K562 (cell line): ENCODE measurements around the gene POLR2C. TPM values are rescaled to one million over a fixed set of nuclear protein-coding genes. Genes with fewer than 3 reads are reported as not detected.

Experiments used
- BRD9 ChIP-seq: fragments of 450-650 bp; IDR thresholded peaks from 2 replicates; pipeline ENCODE4 v1.6.1; 2018; ENCODE audit warnings: low read depth; ENCODE audit not compliant: partially characterized antibody
- E2F3 ChIP-seq: fragments of 250-450 bp; sonication (Bioruptor Pico); IDR thresholded peaks from 2 replicates; pipeline ENCODE4 v1.4.0; 2020; ENCODE audit warnings: mild to moderate bottlenecking
- GABPB1 ChIP-seq: sonication (generic); formaldehyde crosslinking; IDR thresholded peaks from 2 replicates; pipeline ENCODE4 v1.8.0; 2022; ENCODE audit warnings: mild to moderate bottlenecking, missing genetic modification reagents
- GATAD2B ChIP-seq: fragments of 450-650 bp; IDR thresholded peaks from 2 replicates; pipeline ENCODE4 v1.6.1; 2017; ENCODE audit warnings: mild to moderate bottlenecking, borderline replicate concordance
- HNRNPUL1 ChIP-seq: fragments of 200-400 bp; formaldehyde crosslinking; IDR thresholded peaks from 2 replicates; pipeline ENCODE4 v1.6.1; 2017; ENCODE audit warnings: low read length
- ILK ChIP-seq: fragments of 450-650 bp; IDR thresholded peaks from 2 replicates; pipeline ENCODE4 v1.6.1; 2016; ENCODE audit warnings: missing genetic modification characterization, low read depth, mild to moderate bottlenecking, missing compliant biosample characterization, moderate library complexity, borderline replicate concordance
- KLF6 ChIP-seq: fragments of 250-450 bp; sonication (Bioruptor Pico); IDR thresholded peaks from 2 replicates; pipeline ENCODE4 v1.4.0; 2020; ENCODE audit warnings: mild to moderate bottlenecking, moderate library complexity, borderline replicate concordance
- MEIS2 ChIP-seq: fragments of 450-650 bp; IDR thresholded peaks from 2 replicates; pipeline ENCODE4 v1.6.1; 2014; ENCODE audit warnings: mild to moderate bottlenecking; ENCODE audit not compliant: partially characterized antibody
- PHB ChIP-seq: fragments of 250-450 bp; sonication (Bioruptor Pico); IDR thresholded peaks from 2 replicates; pipeline ENCODE4 v1.5.0; 2021
- RCOR1 ChIP-seq, 2 experiments: IDR thresholded peaks; 2 replicates each; pipeline ENCODE4 v1.6.1; 2012; ENCODE audit warnings: low read depth in 2 of 2, low read length in 2 of 2, borderline replicate concordance in 1 of 2, improper control_type of control experiment in 1 of 2
- SIRT6 ChIP-seq: IDR thresholded peaks from one replicate; pipeline ENCODE4 v1.6.1; 2012; ENCODE audit warnings: low read depth, mild to moderate bottlenecking, control low read depth, inconsistent platforms, low read length, moderate library complexity
- SMARCE1 ChIP-seq: fragments of 450-650 bp; IDR thresholded peaks from 2 replicates; pipeline ENCODE4 v1.7.1; 2016; ENCODE audit warnings: mild to moderate bottlenecking
- SUPT5H ChIP-seq: fragments of 450-650 bp; IDR thresholded peaks from 2 replicates; pipeline ENCODE4 v1.6.1; 2016
- TEAD4 ChIP-seq, 2 experiments: sonication (generic) in 1 of 2; formaldehyde crosslinking in 1 of 2; IDR thresholded peaks; 2 replicates each; pipeline versions ENCODE4 v1.6.1 to v1.8.0; 2012 to 2022; ENCODE audit warnings: borderline replicate concordance in 1 of 2, inconsistent platforms in 1 of 2, low read length in 1 of 2, mild to moderate bottlenecking in 1 of 2, missing genetic modification reagents in 1 of 2
- ZC3H11A ChIP-seq: IDR thresholded peaks from 2 replicates; pipeline ENCODE4 v1.6.1; 2012; ENCODE audit warnings: low read depth, low read length, improper control_type of control experiment
- ZNF12 ChIP-seq: sonication (generic); formaldehyde crosslinking; IDR thresholded peaks from 2 replicates; pipeline ENCODE4 v1.4.0; 2020; ENCODE audit warnings: mild to moderate bottlenecking, missing genetic modification reagents
- ZNF384 ChIP-seq: IDR thresholded peaks from 2 replicates; pipeline ENCODE4 v1.6.1; 2012; ENCODE audit warnings: low read depth, low read length, improper control_type of control experiment
- polyA plus RNA-seq, 8 experiments: library from polyadenylated mRNA; depleted of rRNA in 4 of 8; stranded (reverse) in 5 of 8; unstranded in 3 of 8; fragments of >200 nt; fragmentation: Nextera tagmentation in 2 of 8; fragmentation: Illumina TruSeq in 1 of 8; extraction: Ambion mirVana in 2 of 8; extraction: Trizol in 1 of 8; gene quantifications; 2 replicates each; pipeline versions ENCODE4 v1.2.1 to v1.2.3, GENCODE V29; 2011 to 2014; ENCODE audit warnings: inconsistent platforms in 1 of 8, missing spikeins in 1 of 8
- total RNA-seq, 7 experiments: library from RNA; depleted of rRNA in 6 of 7; stranded (reverse); fragments of >200 nt in 6 of 7; fragmentation: Illumina TruSeq in 2 of 7; extraction: Trizol in 2 of 7; gene quantifications; 2 replicates each; pipeline versions ENCODE4 v1.2.1 to v1.2.3, GENCODE V29; 2011 to 2021; ENCODE audit warnings: low replicate concordance in 1 of 7
- TF ChIP-seq, protein P1 (sequence below): fragments of 250-450 bp; sonication (Bioruptor Pico); IDR thresholded peaks from 2 replicates; pipeline ENCODE4 v1.5.0; 2021; ENCODE audit warnings: mild to moderate bottlenecking, moderate library complexity
- TF ChIP-seq, protein P2 (sequence below): fragments of 450-650 bp; IDR thresholded peaks from 2 replicates; pipeline ENCODE4 v1.7.1; 2018; ENCODE audit warnings: mild to moderate bottlenecking, low read depth; ENCODE audit not compliant: partially characterized antibody
- TF ChIP-seq, protein P3 (sequence below): sonication (generic); formaldehyde crosslinking; IDR thresholded peaks from 2 replicates; pipeline ENCODE4 v1.8.1; 2023; ENCODE audit warnings: mild to moderate bottlenecking, missing genetic modification reagents

POLR2C gene
- total and polyA plus RNA-seq, 9 of the 15 experiments (the other 6 are each of a cell fraction or from before 2014, with no cell fraction given) = 70.3 to 163 (median 92.3) TPM

DNA sequence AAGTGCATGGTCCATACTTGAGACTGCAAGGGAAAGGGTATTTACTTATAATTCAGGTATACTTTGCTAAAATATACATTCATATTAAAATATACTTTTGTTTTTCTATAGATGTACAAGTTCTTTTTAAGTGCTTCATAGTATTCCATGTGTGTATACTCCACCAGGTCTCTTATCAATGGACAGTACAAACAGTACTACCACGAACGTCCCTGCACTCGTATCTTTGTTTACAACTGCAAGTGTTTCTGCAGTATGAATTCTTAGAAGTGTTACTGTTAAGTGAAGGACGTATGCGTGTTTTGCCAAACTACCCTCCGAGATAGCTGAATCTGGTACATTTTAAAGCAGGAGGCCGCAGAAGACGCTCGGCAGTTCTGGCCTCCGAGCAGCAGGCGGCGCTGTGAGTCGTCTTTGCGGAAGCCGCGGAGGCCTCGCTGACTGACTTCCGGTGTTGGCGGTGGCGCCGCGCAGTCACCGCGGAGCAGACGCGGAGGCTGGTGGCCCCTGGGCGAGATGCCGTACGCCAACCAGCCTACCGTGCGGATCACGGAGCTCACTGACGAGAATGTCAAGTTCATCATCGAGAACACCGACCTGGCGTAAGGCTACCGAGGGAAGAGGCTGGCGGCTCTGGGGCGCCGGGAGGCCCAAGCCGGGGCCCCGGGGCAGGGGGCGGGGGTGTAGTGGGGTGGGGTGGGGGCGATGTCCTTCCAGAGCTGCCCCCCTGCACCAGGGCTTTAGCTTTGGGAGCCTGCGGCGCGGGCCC, at the start of gene POLR2C (continued):
- TF ChIP-seq, protein P1, sequence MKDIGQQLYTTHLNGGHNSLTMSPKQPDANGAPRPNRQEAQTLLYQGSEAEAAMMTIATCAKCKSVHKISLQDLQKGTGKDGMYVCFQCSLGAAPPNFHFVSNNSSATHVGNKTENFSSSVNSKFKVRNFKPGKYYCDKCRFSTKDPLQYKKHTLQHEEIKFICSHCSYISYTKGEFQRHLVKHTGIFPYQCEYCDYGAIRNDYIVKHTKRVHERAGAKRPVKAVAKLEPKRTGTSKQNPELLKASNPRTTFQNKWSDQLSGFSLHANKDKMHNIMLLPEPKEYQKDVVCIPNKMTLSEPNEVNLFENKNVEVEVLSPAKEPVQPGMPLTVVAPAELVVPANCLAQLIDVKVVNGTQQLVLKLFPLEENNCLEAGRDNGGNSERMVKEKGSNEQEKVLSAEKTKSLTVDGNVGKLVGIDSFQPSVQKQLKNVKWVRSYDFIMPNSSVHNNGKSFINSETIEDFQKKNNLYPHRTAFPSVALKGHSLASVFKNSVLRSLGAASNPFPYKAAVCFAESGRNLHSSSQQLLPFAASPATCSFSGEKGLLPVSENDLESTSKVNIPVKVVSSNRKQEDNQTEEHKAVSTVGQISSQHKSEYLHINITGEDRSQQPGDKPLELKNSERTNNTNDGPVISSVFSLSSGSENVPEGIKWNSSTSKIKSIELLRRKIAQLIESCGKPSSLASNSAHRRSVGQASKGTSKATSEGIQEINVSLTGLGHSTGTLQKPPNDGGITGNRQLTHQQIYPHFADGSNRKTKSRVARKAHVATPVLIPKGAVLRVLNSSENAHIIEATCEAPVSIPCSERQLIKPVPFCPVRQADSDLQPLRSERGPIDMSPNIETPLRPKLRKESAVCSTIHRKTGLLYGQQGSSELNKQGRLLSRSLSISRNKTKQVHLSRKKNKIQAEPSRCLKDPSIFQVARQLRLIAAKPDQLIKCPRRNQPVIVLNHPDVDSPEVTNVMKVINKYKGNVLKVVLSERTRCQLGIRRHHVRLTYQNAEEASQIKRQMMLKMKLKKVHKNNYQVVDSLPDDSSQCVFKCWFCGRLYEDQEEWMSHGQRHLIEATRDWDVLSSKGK (CRISPR knock-in tag) = no peak
- TF ChIP-seq GATAD2B (peak; percentile 91), ZNF384 (peak; percentile 28; the same call in 1 of the 2 replicates), MEIS2 (no peak), ZC3H11A (no peak), SIRT6 (no peak), KLF6 (CRISPR knock-in tag) (no peak), GABPB1 (peak; percentile 97), SMARCE1 (no peak), TEAD4 (IDR thresholded peaks at IDR 0.05; ENCODE audit: low read length) (no peak; the same call in 1 of the 2 replicates), TEAD4 (CRISPR knock-in tag; IDR thresholded peaks at IDR 0.05; ENCODE audit: borderline replicate concordance) (no peak), ZNF12 (CRISPR knock-in tag) (no peak), BRD9 (no peak), PHB (CRISPR knock-in tag) (no peak), E2F3 (CRISPR knock-in tag) (no peak), ILK (tag) (no peak), SUPT5H (peak; percentile 97), RCOR1 (IDR thresholded peaks at IDR 0.05; ENCODE audit: borderline replicate concordance in 1 of 2, low read depth in 2 of 2, low read length in 2 of 2) (peak in 1 of 2 experiments; percentile 68; a peak in 2 of 4 replicates), HNRNPUL1 (no peak)
- TF ChIP-seq, protein P2, sequence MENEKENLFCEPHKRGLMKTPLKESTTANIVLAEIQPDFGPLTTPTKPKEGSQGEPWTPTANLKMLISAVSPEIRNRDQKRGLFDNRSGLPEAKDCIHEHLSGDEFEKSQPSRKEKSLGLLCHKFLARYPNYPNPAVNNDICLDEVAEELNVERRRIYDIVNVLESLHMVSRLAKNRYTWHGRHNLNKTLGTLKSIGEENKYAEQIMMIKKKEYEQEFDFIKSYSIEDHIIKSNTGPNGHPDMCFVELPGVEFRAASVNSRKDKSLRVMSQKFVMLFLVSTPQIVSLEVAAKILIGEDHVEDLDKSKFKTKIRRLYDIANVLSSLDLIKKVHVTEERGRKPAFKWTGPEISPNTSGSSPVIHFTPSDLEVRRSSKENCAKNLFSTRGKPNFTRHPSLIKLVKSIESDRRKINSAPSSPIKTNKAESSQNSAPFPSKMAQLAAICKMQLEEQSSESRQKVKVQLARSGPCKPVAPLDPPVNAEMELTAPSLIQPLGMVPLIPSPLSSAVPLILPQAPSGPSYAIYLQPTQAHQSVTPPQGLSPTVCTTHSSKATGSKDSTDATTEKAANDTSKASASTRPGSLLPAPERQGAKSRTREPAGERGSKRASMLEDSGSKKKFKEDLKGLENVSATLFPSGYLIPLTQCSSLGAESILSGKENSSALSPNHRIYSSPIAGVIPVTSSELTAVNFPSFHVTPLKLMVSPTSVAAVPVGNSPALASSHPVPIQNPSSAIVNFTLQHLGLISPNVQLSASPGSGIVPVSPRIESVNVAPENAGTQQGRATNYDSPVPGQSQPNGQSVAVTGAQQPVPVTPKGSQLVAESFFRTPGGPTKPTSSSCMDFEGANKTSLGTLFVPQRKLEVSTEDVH = peak; percentile 90
- TF ChIP-seq, protein P3, sequence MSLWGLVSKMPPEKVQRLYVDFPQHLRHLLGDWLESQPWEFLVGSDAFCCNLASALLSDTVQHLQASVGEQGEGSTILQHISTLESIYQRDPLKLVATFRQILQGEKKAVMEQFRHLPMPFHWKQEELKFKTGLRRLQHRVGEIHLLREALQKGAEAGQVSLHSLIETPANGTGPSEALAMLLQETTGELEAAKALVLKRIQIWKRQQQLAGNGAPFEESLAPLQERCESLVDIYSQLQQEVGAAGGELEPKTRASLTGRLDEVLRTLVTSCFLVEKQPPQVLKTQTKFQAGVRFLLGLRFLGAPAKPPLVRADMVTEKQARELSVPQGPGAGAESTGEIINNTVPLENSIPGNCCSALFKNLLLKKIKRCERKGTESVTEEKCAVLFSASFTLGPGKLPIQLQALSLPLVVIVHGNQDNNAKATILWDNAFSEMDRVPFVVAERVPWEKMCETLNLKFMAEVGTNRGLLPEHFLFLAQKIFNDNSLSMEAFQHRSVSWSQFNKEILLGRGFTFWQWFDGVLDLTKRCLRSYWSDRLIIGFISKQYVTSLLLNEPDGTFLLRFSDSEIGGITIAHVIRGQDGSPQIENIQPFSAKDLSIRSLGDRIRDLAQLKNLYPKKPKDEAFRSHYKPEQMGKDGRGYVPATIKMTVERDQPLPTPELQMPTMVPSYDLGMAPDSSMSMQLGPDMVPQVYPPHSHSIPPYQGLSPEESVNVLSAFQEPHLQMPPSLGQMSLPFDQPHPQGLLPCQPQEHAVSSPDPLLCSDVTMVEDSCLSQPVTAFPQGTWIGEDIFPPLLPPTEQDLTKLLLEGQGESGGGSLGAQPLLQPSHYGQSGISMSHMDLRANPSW (CRISPR knock-in tag) = no peak
